Measurements from ENCODE around the gene CYB561.
A peak's percentile ranks its signal among the peaks of the same experiment; 100 is the strongest.

Gene CYB561

GRCh38 chr17:63412234-63412633, 33.9 kb downstream of the CYB561 start:
- DNase-seq (ENCODE audit: low read depth in 2 of 2), result no peak

GRCh38 chr17:63407741-63408330, 38.3 kb downstream of the CYB561 start:
- DNase-seq (ENCODE audit: low read depth in 2 of 2), result no peak

- DNase-seq (ENCODE audit: low read depth in 2 of 2), result peak in 1 of 2 donors; percentile 35
Observed at GRCh38 chr17:63406689-63407330, 39.3 kb downstream of the CYB561 start.

GRCh38 chr17:63405741-63406261, 40.3 kb downstream of the CYB561 start:
- DNase-seq (ENCODE audit: low read depth in 2 of 2), result no peak

- no peak for DNase-seq (ENCODE audit: low read depth in 2 of 2)
Observed at GRCh38 chr17:63405020-63405419, 41.1 kb downstream of the CYB561 start.

GRCh38 chr17:63402431-63403212, 43.5 kb downstream of the CYB561 start:
- DNase-seq (ENCODE audit: low read depth in 2 of 2), result no peak

- DNase-seq (ENCODE audit: low read depth in 2 of 2), result no peak
Observed at GRCh38 chr17:63399856-63400255, 46.2 kb downstream of the CYB561 start.

GRCh38 chr17:63399316-63399715, 46.8 kb downstream of the CYB561 start:
- DNase-seq (ENCODE audit: low read depth in 2 of 2), result no peak

- no peak for DNase-seq (ENCODE audit: low read depth in 2 of 2)
Observed at GRCh38 chr17:63398680-63399079, 47.4 kb downstream of the CYB561 start.

- DNase-seq (ENCODE audit: low read depth in 2 of 2), result no peak
Observed at GRCh38 chr17:63395075-63395805, 50.9 kb downstream of the CYB561 start.

GRCh38 chr17:63390090-63390489, 56.0 kb downstream of the CYB561 start:
- DNase-seq (ENCODE audit: low read depth in 2 of 2), result no peak

- no peak for DNase-seq (ENCODE audit: low read depth in 2 of 2)
Observed at GRCh38 chr17:63387656-63388340, 58.3 kb downstream of the CYB561 start.

- DNase-seq (ENCODE audit: low read depth in 2 of 2), result no peak
Observed at GRCh38 chr17:63382826-63383225, 63.3 kb downstream of the CYB561 start.

All from stimulated activated CD8-positive, alpha-beta memory T cell treated with anti-CD3 and anti-CD28 coated beads, Interleukin-2, amount 100 ng/mL, for 1 hour (primary cell).